ENCODE data around the gene SNX5. TPM values are rescaled to one million over a fixed set of nuclear protein-coding genes. Genes with fewer than 3 reads are reported as not detected.

Gene SNX5
- total RNA-seq, 2 experiments from 2014 or later, result 58.3 to 60.3 TPM

GRCh38 chr20:17933121-17933520, 35.5 kb downstream of the SNX5 start:
- TF ChIP-seq CTCF (IDR thresholded peaks at IDR 0.05), result no peak
- Histone ChIP-seq H3K4me1 (ENCODE audit: insufficient read depth, low read length) (no peaks in the 10 kb centered on the region), H3K4me3 (ENCODE audit: low read length) (no peak overlapping the region), H3K9me3 (ENCODE audit: control insufficient read depth in 1 of 2, insufficient read depth in 1 of 2, low read length in 2 of 2) (peaks cover 0 to 7% of the 10 kb centered on the region in 2 experiments), H3K27ac (ENCODE audit: low read depth in 1 of 2, low read length in 2 of 2) (no peak overlapping the region), H3K27me3 (ENCODE audit: control insufficient read depth in 1 of 2, insufficient read depth in 2 of 2, low read length in 2 of 2) (no peaks in the 10 kb centered on the region), H3K36me3 (ENCODE audit: insufficient read depth, low read length) (no peaks in the 10 kb centered on the region)
- ATAC-seq (ENCODE audit: poor library complexity), result no peak
- CTCF ChIA-PET, result no interaction called here
- POLR2A ChIA-PET, result no interaction called here
- DNase-seq, result no peak
- H3K9me3 Mint-ChIP-seq, result no peaks in the 10 kb centered on the region
- H3K27me3 Mint-ChIP-seq, result peaks cover 3% of the 10 kb centered on the region
- no peaks in the 10 kb centered on the region for H3K36me3 Mint-ChIP-seq (ENCODE audit: low read depth)
- no peaks in the 10 kb centered on the region for H3K4me1 Mint-ChIP-seq (ENCODE audit: low read depth)
- H3K27ac Mint-ChIP-seq, result no peak overlapping the region
- intact Hi-C loops (cut with DNase I, micrococcal nuclease), result no loop called here
- no peak overlapping the region for H3K4me3 Mint-ChIP-seq

GRCh38 chr20:17932396-17932795, 36.2 kb downstream of the SNX5 start:
- intact Hi-C loops (cut with DNase I, micrococcal nuclease), result no loop called here
- no peaks in the 10 kb centered on the region for H3K4me1 Mint-ChIP-seq (ENCODE audit: low read depth)
- no peak overlapping the region for H3K4me3 ChIP-seq (ENCODE audit: low read length)
- ChIA-PET CTCF (no interaction called here), POLR2A (no interaction called here)
- peaks cover 10% of the 10 kb centered on the region for H3K27me3 Mint-ChIP-seq
- H3K4me1 ChIP-seq (ENCODE audit: insufficient read depth, low read length), result no peaks in the 10 kb centered on the region
- TF ChIP-seq CTCF (IDR thresholded peaks at IDR 0.05), result no peak
- H3K9me3 ChIP-seq (ENCODE audit: control insufficient read depth in 1 of 2, insufficient read depth in 1 of 2, low read length in 2 of 2), result peaks cover 0 to 7% of the 10 kb centered on the region in 2 experiments
- no peaks in the 10 kb centered on the region for H3K36me3 ChIP-seq (ENCODE audit: insufficient read depth, low read length)
- H3K27ac ChIP-seq (ENCODE audit: low read depth in 1 of 2, low read length in 2 of 2), result no peak overlapping the region
- H3K4me3 Mint-ChIP-seq, result no peak overlapping the region
- no peaks in the 10 kb centered on the region for H3K27me3 ChIP-seq (ENCODE audit: control insufficient read depth in 1 of 2, insufficient read depth in 2 of 2, low read length in 2 of 2)
- no peaks in the 10 kb centered on the region for H3K36me3 Mint-ChIP-seq (ENCODE audit: low read depth)
- H3K27ac Mint-ChIP-seq, result no peak overlapping the region
- H3K9me3 Mint-ChIP-seq, result no peaks in the 10 kb centered on the region
- DNase-seq (no peak), ATAC-seq (ENCODE audit: poor library complexity) (no peak)

GRCh38 chr20:17931513-17931912, 37.1 kb downstream of the SNX5 start:
- no peaks in the 10 kb centered on the region for H3K27me3 ChIP-seq (ENCODE audit: control insufficient read depth in 1 of 2, insufficient read depth in 2 of 2, low read length in 2 of 2)
- no peak overlapping the region for H3K4me3 ChIP-seq (ENCODE audit: low read length)
- intact Hi-C loops (cut with DNase I, micrococcal nuclease), result no loop called here
- no peaks in the 10 kb centered on the region for H3K4me1 Mint-ChIP-seq (ENCODE audit: low read depth)
- TF ChIP-seq CTCF (IDR thresholded peaks at IDR 0.05), result no peak
- no peaks in the 10 kb centered on the region for H3K4me1 ChIP-seq (ENCODE audit: insufficient read depth, low read length)
- no peaks in the 10 kb centered on the region for H3K36me3 ChIP-seq (ENCODE audit: insufficient read depth, low read length)
- peaks cover 10% of the 10 kb centered on the region for H3K27me3 Mint-ChIP-seq
- H3K36me3 Mint-ChIP-seq (ENCODE audit: low read depth), result no peaks in the 10 kb centered on the region
- ChIA-PET POLR2A (no interaction called here), CTCF (no interaction called here)
- no peak overlapping the region for H3K27ac ChIP-seq (ENCODE audit: low read depth in 1 of 2, low read length in 2 of 2)
- H3K9me3 ChIP-seq (ENCODE audit: control insufficient read depth in 1 of 2, insufficient read depth in 1 of 2, low read length in 2 of 2), result peaks cover 0 to 7% of the 10 kb centered on the region in 2 experiments
- H3K27ac Mint-ChIP-seq, result no peak overlapping the region
- DNase-seq, result no peak
- no peak for ATAC-seq (ENCODE audit: poor library complexity)
- no peaks in the 10 kb centered on the region for H3K9me3 Mint-ChIP-seq
- H3K4me3 Mint-ChIP-seq, result no peak overlapping the region
